GM18519 (cell line): ENCODE data around the gene E4F1.
A peak's percentile ranks its signal among the peaks of the same experiment; 100 is the strongest.

Experiments
- ATAC-seq: cut with Tn5 transposase; IDR thresholded peaks from one replicate; pipeline ENCODE4 v1.9.1; 2021; ENCODE audit warnings: mild to moderate bottlenecking, moderate library complexity; ENCODE audit not compliant: unreplicated experiment, low FRiP score

E4F1 gene

GRCh38 chr16:2223221-2223941 lies at the start of gene E4F1:
Gene E4F1, plus strand, starts transcription at chr16:2223591. Its CDS starts 23 bp downstream, at chr16:2223614.
- peak; percentile 86 for ATAC-seq

GRCh38 chr16:2173916-2174315 lies 49.5 kb upstream of the E4F1 start:
- no peak for ATAC-seq

DNA sequence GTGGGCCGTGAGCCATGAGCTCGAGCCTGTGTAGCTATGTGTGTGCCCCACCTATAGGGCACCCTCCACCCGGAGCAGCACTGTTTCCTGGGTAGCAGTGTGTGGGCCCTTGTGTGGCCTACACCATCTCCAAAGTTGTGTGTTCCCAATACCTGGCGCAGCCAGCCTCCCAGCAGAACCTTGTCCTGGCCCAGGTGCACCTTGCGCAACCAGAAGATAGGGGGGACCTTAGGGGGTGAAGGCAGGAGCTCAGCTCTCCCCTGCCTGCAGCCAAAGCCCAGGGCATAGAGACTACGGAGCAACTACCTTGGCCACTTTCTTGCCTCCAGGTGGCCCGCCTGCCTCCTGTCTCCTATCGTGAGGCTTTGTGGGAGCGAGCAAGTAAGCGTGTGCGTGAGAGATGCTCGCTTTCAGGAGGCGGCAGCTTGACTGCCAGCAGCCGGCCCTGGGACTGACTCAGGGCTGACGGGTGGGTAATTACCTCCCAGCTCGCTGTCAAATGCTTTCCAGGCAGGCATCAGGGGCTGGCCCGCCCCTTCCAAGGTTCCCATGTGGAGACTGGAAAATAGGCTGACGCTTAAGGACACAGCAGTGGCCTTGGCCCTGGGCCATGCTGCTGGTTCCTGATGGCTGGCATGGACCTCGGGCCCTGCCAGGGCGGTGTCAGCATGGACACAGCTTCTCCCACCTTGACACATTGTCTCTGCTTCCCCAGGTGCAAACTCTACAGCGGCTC lies 48.8 kb upstream of the E4F1 start:
- no peak for ATAC-seq

- ATAC-seq = no peak
Measured at GRCh38 chr16:2175454-2175853, 47.9 kb upstream of the E4F1 start.

GRCh38 chr16:2176047-2176446 lies 47.3 kb upstream of the E4F1 start:
- ATAC-seq = no peak

DNA sequence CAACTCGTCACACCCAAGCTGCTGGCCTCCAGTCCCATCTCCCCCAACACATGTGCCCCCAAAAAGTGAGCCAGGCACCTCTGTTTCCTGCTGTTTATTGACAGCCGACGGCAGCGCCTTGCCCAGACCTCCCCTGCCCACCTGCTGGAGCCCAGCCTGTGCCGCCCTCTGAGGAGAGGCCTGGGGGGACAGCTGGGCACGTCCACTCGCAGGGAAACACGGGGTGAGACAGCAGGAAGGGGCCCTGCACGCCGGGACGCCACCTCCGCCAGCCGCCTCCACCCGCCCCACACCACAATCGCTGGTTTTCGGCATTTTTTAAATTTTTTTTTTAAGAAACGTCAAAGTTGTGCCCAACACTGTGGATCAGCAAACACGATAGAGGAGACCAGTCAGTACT lies 46.3 kb upstream of the E4F1 start:
- no peak for ATAC-seq

DNA sequence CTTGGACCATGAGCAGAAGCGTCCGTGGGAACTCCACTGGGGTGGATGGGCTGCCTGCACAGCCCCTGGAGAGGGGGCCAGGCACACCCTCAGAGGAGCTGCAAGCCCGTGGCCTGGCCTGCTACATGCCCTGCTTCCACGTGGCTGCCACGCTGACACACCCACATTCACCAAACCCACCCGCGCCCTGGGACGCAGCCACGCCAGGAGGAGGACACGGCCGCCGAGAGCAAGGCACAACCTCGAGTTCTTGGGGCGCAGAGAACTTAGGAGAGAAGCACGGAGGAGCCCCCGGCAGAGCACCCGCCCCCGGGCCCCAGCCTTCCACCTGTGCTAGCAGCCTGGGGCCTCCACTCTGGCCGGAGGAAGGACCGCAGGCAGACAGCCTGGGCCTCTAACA lies 45.8 kb upstream of the E4F1 start:
- no peak for ATAC-seq

GRCh38 chr16:2178321-2179106 lies 44.9 kb upstream of the E4F1 start:
- no peak for ATAC-seq

- ATAC-seq = no peak
Measured at GRCh38 chr16:2179107-2179501, 44.3 kb upstream of the E4F1 start.

DNA sequence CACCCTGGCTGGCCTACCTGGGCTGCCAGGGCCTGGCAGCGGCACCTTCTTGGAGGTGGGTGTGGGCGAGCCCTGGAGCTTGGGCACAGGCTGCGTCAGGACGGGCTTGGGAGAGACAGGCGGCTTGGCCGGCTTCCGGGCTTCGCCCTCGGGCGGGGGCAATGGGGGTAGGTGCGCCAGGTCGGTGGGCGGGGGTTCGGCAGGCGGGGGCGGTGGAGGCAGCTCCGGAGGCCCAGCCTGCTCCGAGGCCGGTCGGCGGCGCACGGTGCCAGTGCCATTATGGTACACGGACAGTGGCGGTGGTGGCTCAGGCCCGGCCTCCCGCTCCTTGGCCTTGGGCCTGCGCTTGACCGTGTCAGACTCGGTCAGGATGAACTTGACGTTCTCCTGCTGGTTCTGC lies 43.8 kb upstream of the E4F1 start:
- no peak for ATAC-seq

- ATAC-seq = no peak
Measured at GRCh38 chr16:2180461-2180860, 42.9 kb upstream of the E4F1 start.

- no peak for ATAC-seq
Measured at GRCh38 chr16:2180962-2181923, 42.1 kb upstream of the E4F1 start.

DNA sequence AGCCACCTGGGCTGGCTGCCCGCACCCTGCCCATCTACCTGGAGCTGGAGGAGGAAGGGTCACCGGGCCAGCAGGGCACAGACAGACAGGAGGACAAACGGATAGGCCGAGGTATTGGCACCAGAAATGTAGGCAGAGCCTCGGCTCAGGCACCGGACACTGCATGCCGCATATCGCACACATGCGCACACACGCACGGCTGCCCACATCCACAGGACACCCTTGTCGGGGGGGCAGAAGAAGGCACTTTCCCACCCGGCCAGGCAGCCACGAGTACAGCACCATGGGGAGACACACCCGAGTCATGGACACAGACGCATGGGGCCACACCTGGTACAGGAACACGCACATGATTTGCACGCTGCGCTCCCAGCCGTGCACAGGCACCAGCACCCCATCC lies 41.4 kb upstream of the E4F1 start:
- no peak for ATAC-seq

DNA sequence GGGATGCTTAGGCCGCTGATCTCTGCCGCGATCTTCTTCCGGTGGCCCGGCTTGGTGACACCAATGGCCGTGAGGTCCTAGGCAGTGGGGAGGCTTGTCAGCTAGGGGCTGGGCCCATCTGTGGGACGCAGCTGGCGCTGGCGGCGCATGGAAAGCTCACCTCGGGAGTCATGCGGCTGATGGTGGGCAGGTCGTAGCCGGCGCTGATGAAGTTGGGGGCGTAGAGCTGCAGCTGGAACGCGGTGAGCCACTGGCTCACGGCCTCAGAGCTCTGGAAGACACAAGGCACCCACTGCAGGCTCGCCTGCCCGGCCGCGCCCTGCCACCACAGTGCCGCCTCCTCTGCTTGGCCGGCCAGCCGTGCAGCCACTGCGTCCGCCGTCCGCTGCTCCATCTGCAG lies 39.7 kb upstream of the E4F1 start:
- ATAC-seq = no peak

DNA sequence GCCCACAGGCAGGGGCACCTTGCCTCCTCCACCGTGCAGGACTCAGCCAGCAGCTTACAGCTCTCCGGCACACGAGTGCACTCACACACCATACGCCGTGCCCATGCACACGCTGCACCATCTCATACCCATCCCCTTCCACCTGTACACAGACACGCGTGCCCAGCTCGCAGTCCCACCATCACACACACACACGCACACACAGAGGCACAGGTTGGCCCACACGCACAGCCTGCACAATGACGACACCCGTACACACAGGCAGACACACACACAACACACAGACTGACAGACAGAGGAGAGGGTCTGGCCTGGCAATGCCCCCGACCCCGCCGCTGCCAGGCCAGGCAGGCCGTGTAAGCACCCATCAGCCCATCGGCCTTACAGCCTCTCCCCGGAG lies 39.0 kb upstream of the E4F1 start:
- ATAC-seq = no peak

- ATAC-seq = no peak
Measured at GRCh38 chr16:2184962-2185361, 38.4 kb upstream of the E4F1 start.

- no peak for ATAC-seq
Measured at GRCh38 chr16:2186064-2186463, 37.3 kb upstream of the E4F1 start.

- ATAC-seq = no peak
Measured at GRCh38 chr16:2186505-2186904, 36.9 kb upstream of the E4F1 start.

- no peak for ATAC-seq
Measured at GRCh38 chr16:2187212-2187611, 36.2 kb upstream of the E4F1 start.

DNA sequence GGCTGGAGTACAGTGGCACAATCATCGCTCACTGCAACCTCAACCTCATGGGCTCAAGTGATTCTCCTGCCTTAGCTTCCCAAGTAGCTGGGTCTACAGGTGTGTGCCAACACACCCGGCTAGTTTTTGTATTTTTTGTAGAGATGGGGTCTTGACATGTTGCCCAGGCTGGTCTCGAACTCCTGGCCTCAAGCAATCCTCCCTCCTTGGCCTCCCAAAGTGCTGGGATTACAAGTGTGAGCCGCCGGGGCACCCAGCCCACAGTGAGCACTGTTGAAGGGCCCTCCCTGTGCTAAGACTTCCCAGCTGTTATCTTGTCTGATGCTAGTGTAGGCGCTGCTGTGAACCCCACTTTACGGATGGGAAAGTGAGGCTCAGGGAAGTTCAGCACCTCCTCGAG lies 35.0 kb upstream of the E4F1 start:
- no peak for ATAC-seq
